Lower lobe of right lung (tissue), 2 donors: Measurements from ENCODE around the gene IRAK3. TPM values are rescaled to one million over a fixed set of nuclear protein-coding genes. Genes with fewer than 3 reads are reported as not detected.

Experiments
- ATAC-seq, 2 donors: fragments of 200-7000 bp; cut with Tn5 transposase; one replicate each; pipeline ENCODE4 v1.9.1; 2020 to 2022; ENCODE audit warnings: mild to moderate bottlenecking in 2 of 2, moderate library complexity in 2 of 2
- DNase-seq: peaks from one replicate; pipeline ENCODE4 v3.0.0-alpha.2; 2020
- H3K27ac ChIP-seq: fragments of 200-600 bp; one replicate; pipeline ENCODE4 v1.8.0; 2022
- H3K27me3 ChIP-seq: fragments of 200-600 bp; one replicate; pipeline ENCODE4 v1.8.0; 2022; ENCODE audit warnings: low read depth
- H3K36me3 ChIP-seq: fragments of 200-600 bp; one replicate; pipeline ENCODE4 v1.8.0; 2022; ENCODE audit warnings: mild to moderate bottlenecking
- H3K4me1 ChIP-seq: fragments of 200-600 bp; one replicate; pipeline ENCODE4 v1.8.0; 2022
- H3K4me3 ChIP-seq: fragments of 200-600 bp; one replicate; pipeline ENCODE4 v1.8.0; 2022; ENCODE audit warnings: mild to moderate bottlenecking
- H3K9me3 ChIP-seq: fragments of 200-600 bp; one replicate; pipeline ENCODE4 v1.8.0; 2022
- intact Hi-C: fragments of 100-400 bp; cut with DNase I; formaldehyde crosslinking; loops from one replicate; pipeline ENCODE4 v1.11.0; 2022
- long read RNA-seq: library from polyadenylated mRNA; unstranded; transcript quantifications from one replicate; pipeline ENCODE4 v2.0.0, GENCODE V29; 2021
- total RNA-seq: library from RNA; stranded (reverse); fragmentation: NEBNext Ultra II Directional; extraction: Animal tissue kit (Norgen Biotek cat#: 25700); gene quantifications from one replicate; pipeline ENCODE4 v1.2.1, GENCODE V29; 2021
- TF ChIP-seq, protein P1 (sequence below): fragments of 200-600 bp; IDR thresholded peaks from one replicate; pipeline ENCODE4 v1.8.0; 2022; ENCODE audit warnings: antibody characterized with exemption, mild to moderate bottlenecking
- donor health status: DM: no; HTN: yes; CAD: no; lungs with severe emphysema.

IRAK3 gene, protein sequence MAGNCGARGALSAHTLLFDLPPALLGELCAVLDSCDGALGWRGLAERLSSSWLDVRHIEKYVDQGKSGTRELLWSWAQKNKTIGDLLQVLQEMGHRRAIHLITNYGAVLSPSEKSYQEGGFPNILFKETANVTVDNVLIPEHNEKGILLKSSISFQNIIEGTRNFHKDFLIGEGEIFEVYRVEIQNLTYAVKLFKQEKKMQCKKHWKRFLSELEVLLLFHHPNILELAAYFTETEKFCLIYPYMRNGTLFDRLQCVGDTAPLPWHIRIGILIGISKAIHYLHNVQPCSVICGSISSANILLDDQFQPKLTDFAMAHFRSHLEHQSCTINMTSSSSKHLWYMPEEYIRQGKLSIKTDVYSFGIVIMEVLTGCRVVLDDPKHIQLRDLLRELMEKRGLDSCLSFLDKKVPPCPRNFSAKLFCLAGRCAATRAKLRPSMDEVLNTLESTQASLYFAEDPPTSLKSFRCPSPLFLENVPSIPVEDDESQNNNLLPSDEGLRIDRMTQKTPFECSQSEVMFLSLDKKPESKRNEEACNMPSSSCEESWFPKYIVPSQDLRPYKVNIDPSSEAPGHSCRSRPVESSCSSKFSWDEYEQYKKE
- 50.7 TPM for total RNA-seq
- long read RNA-seq, full-length matches to known transcripts, result 12 of 42 reads
- long read RNA-seq, partial matches to known transcripts, result 5 of 42 reads
- long read RNA-seq, other reads (novel, unspliced or antisense), result 25 of 42 reads

GRCh38 chr12:66188584-66189485 lies at the start of gene IRAK3:
Gene IRAK3, plus strand, starts transcription at chr12:66189214. Its CDS starts 86 bp downstream, at chr12:66189300.
- TF ChIP-seq, protein P1, sequence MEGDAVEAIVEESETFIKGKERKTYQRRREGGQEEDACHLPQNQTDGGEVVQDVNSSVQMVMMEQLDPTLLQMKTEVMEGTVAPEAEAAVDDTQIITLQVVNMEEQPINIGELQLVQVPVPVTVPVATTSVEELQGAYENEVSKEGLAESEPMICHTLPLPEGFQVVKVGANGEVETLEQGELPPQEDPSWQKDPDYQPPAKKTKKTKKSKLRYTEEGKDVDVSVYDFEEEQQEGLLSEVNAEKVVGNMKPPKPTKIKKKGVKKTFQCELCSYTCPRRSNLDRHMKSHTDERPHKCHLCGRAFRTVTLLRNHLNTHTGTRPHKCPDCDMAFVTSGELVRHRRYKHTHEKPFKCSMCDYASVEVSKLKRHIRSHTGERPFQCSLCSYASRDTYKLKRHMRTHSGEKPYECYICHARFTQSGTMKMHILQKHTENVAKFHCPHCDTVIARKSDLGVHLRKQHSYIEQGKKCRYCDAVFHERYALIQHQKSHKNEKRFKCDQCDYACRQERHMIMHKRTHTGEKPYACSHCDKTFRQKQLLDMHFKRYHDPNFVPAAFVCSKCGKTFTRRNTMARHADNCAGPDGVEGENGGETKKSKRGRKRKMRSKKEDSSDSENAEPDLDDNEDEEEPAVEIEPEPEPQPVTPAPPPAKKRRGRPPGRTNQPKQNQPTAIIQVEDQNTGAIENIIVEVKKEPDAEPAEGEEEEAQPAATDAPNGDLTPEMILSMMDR, result no peak
- intact Hi-C loops, result no loop called here
- no peaks in the 10 kb centered on the region for H3K27me3 ChIP-seq
- ATAC-seq, result peak; percentile 96
- H3K36me3 ChIP-seq, result no peaks in the 10 kb centered on the region
- H3K27ac ChIP-seq, result peak within 1 kb of the TSS; percentile 95
- DNase-seq, result peak; percentile 96
- no peaks in the 10 kb centered on the region for H3K9me3 ChIP-seq
- H3K4me3 ChIP-seq, result peak within 1 kb of the TSS; percentile 62
- peaks cover 29% of the 10 kb centered on the region for H3K4me1 ChIP-seq

DNA sequence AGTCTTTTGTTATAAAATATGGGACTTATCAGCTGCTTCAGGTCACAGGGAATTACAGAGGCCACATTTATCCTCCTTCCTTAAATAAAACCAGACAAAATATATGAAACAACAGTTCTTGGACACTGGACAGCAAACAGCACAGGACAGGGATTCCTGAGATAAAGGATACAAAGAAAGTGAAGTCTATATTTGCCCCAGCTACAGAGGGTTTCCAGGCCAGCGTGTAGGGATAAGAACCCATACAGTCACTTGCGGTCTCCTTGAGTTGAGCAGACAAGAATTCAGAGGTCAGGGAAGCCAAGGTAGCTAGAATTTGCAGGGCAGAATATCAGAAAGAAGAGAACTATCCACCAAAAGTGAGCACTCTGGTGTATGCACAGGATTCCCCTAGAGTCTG lies 49.7 kb upstream of the IRAK3 start:
- peaks cover 16% of the 10 kb centered on the region for H3K9me3 ChIP-seq
- intact Hi-C loops, result no loop called here
- H3K36me3 ChIP-seq, result peaks cover 63% of the 10 kb centered on the region
- no peak overlapping the region for H3K4me3 ChIP-seq
- DNase-seq, result no peak
- no peaks in the 10 kb centered on the region for H3K27me3 ChIP-seq
- no peak overlapping the region for H3K27ac ChIP-seq
- TF ChIP-seq, protein P1, result no peak
- no peak for ATAC-seq
- peaks cover 8% of the 10 kb centered on the region for H3K4me1 ChIP-seq

- ATAC-seq, result no peak
- no peaks in the 10 kb centered on the region for H3K27me3 ChIP-seq
- no peak overlapping the region for H3K27ac ChIP-seq
- no peak overlapping the region for H3K4me3 ChIP-seq
- peaks cover 16% of the 10 kb centered on the region for H3K9me3 ChIP-seq
- TF ChIP-seq, protein P1, result no peak
- H3K4me1 ChIP-seq, result peaks cover 22% of the 10 kb centered on the region
- peaks cover 67% of the 10 kb centered on the region for H3K36me3 ChIP-seq
- intact Hi-C loops, result no loop called here
- DNase-seq, result no peak
Observed at GRCh38 chr12:66140731-66141130, 48.3 kb upstream of the IRAK3 start.

DNA sequence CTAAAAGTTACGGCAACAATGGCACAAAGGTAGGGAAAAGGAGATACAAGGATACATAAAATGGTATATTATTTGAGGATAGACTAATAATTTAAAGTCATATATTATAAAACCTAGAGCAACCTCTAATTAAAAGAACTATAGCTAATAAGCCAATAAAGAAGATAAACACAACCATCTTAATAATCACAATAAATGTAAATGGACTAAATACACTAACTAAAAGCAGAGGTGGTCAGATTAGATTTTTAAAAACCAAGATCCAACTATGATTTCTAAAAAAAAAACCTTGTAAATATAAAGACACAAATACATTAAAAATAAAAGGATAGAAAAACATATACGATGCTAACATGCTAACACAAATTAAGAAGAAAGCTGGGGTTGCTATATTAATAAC lies 47.7 kb upstream of the IRAK3 start:
- Histone ChIP-seq H3K27me3 (no peaks in the 10 kb centered on the region), H3K9me3 (peaks cover 16% of the 10 kb centered on the region), H3K36me3 (peaks cover 65% of the 10 kb centered on the region), H3K4me1 (peaks cover 23% of the 10 kb centered on the region), H3K4me3 (no peak overlapping the region), H3K27ac (no peak overlapping the region)
- TF ChIP-seq, protein P1, result no peak
- intact Hi-C loops, result no loop called here
- DNase-seq (no peak), ATAC-seq (no peak)

DNA sequence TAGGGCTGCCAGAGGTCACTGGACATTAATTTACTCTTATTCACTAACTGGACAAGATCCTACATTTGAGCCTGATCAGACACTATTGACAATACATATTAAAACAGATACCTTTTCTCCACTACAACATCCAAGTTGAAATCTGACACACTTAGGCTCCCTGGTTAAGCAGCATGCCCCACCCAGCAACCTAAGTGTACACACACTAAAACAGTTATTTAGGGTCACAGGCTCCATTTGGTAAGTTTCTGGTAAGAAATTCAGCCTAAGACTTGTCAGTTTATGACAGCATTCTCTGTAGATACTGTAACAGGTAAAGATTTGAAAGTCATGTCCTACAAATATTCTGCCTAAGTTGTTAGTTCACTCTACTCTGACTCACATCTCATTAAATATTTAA lies 46.2 kb upstream of the IRAK3 start:
- Histone ChIP-seq H3K4me1 (peaks cover 23% of the 10 kb centered on the region), H3K9me3 (peaks cover 16% of the 10 kb centered on the region), H3K4me3 (no peak overlapping the region), H3K27ac (no peak overlapping the region), H3K27me3 (no peaks in the 10 kb centered on the region), H3K36me3 (peaks cover 61% of the 10 kb centered on the region)
- DNase-seq (no peak), ATAC-seq (no peak)
- TF ChIP-seq, protein P1, result no peak
- intact Hi-C loops, result no loop called here
